NOMO-1 (cell line): ENCODE data around the gene KIAA0040.

Experiments used
- DNase-seq, 2 experiments: peaks; one replicate each; lab custom pipeline; 2025; ENCODE audit not compliant: unreplicated experiment in 2 of 2; lab: John Stamatoyannopoulos, UW

Gene KIAA0040

GRCh38 chr1:175172503-175172902 is 20.1 kb downstream of the KIAA0040 start:
- DNase-seq = no peak

- DNase-seq = no peak
These were observed 21.3 kb downstream of the KIAA0040 start for GRCh38 chr1:175171036-175171913.

GRCh38 chr1:175169286-175170018 is 23.1 kb downstream of the KIAA0040 start:
- DNase-seq = no peak

- no peak for DNase-seq
These were observed 23.8 kb downstream of the KIAA0040 start for GRCh38 chr1:175168782-175169181.

- no peak for DNase-seq
These were observed 24.7 kb downstream of the KIAA0040 start for GRCh38 chr1:175167861-175168260.

GRCh38 chr1:175166746-175167145 is 25.8 kb downstream of the KIAA0040 start:
- DNase-seq = no peak

GRCh38 chr1:175164751-175165150 is 27.8 kb downstream of the KIAA0040 start:
- DNase-seq = no peak

- no peak for DNase-seq
These were observed 28.9 kb downstream of the KIAA0040 start for GRCh38 chr1:175163702-175164101.

GRCh38 chr1:175162955-175163354 is 29.6 kb downstream of the KIAA0040 start:
- no peak for DNase-seq

- DNase-seq = no peak
These were observed 34.4 kb downstream of the KIAA0040 start for GRCh38 chr1:175158170-175158591.

GRCh38 chr1:175157200-175157599 is 35.4 kb downstream of the KIAA0040 start:
- DNase-seq = no peak

- no peak for DNase-seq
These were observed 36.6 kb downstream of the KIAA0040 start for GRCh38 chr1:175155936-175156335.

- no peak for DNase-seq
These were observed 37.1 kb downstream of the KIAA0040 start for GRCh38 chr1:175155473-175155856.

- peak; percentile 69 to 70 for DNase-seq
These were observed 37.7 kb downstream of the KIAA0040 start for GRCh38 chr1:175154629-175155472.

- peak; percentile 39 to 43 for DNase-seq
These were observed 40.4 kb downstream of the KIAA0040 start for GRCh38 chr1:175152006-175152652.

GRCh38 chr1:175150596-175151319 is 41.8 kb downstream of the KIAA0040 start:
- DNase-seq = no peak

- DNase-seq = no peak
These were observed 44.5 kb downstream of the KIAA0040 start for GRCh38 chr1:175148068-175148467.

- DNase-seq = no peak
These were observed 45.0 kb downstream of the KIAA0040 start for GRCh38 chr1:175147569-175147968.

- peak; percentile 29 to 37 for DNase-seq
These were observed 45.9 kb downstream of the KIAA0040 start for GRCh38 chr1:175146529-175147213.
